Transverse colon (tissue), 4 donors: Measurements from ENCODE around the gene MSI2. TPM values are rescaled to one million over a fixed set of nuclear protein-coding genes. Genes with fewer than 3 reads are reported as not detected.

Source experiments
- DNase-seq: peaks from one replicate; pipeline ENCODE4 v3.0.0-alpha.2; 2019
- H3K27ac ChIP-seq, 4 donors: fragments of 200-600 bp; sonication (generic); 2 replicates each; pipeline ENCODE4 v1.5.1; 2016 to 2018; ENCODE audit warnings: inconsistent platforms in 4 of 4
- H3K27me3 ChIP-seq: fragments of 200-600 bp; sonication (generic); 2 replicates; pipeline ENCODE4 v1.5.1; 2017; ENCODE audit warnings: inconsistent platforms
- H3K36me3 ChIP-seq, 4 donors: fragments of 200-600 bp; sonication (generic); 2 replicates each; pipeline ENCODE4 v1.5.1; 2017 to 2019; ENCODE audit warnings: inconsistent platforms in 4 of 4
- H3K4me1 ChIP-seq, 4 donors: fragments of 200-600 bp; sonication (generic); 2 replicates each; pipeline ENCODE4 v1.5.1; 2017 to 2020; ENCODE audit warnings: inconsistent platforms in 4 of 4
- H3K4me3 ChIP-seq, 4 donors: fragments of 200-600 bp; sonication (generic); 1 replicate in 1 of 4; 2 replicates in 3 of 4; pipeline versions ENCODE4 v1.5.1 to v1.6.1; 2017 to 2019; ENCODE audit warnings: inconsistent platforms in 4 of 4
- H3K9me3 ChIP-seq, 2 donors: fragments of 200-600 bp; sonication (generic); 2 replicates each; pipeline ENCODE4 v1.5.1; 2017 to 2019; ENCODE audit warnings: inconsistent platforms in 2 of 2
- CTCF ChIP-seq, 5 experiments: fragments of 200-600 bp in 3 of 5; fragments of 450-650 bp in 2 of 5; sonication (generic) in 3 of 5; IDR thresholded peaks; 1 replicate in 2 of 5; 2 replicates in 3 of 5; pipeline ENCODE4 v1.5.1; 2016 to 2017; ENCODE audit warnings: antibody characterized with exemption in 5 of 5, inconsistent platforms in 3 of 5, mild to moderate bottlenecking in 2 of 5, moderate library complexity in 1 of 5
- EP300 ChIP-seq: sonication (generic); formaldehyde crosslinking; IDR thresholded peaks from one replicate; pipeline ENCODE4 v1.6.1; 2017; ENCODE audit warnings: antibody characterized with exemption, low read depth
- POLR2A ChIP-seq: fragments of 450-650 bp; IDR thresholded peaks from one replicate; pipeline ENCODE4 v1.6.1; 2016; ENCODE audit warnings: antibody characterized with exemption, mild to moderate bottlenecking, moderate library complexity
- POLR2AphosphoS5 ChIP-seq, 3 donors: sonication (generic); formaldehyde crosslinking; IDR thresholded peaks; one replicate each; pipeline ENCODE4 v1.6.1; 2016; ENCODE audit warnings: antibody characterized with exemption in 3 of 3
- WGBS, 2 donors: methylation state at CpG; one replicate each; pipeline ENCODE4 v1.1.5; 2018; ENCODE audit warnings: low coverage in 1 of 2; 5-methylcytosine and 5-hydroxymethylcytosine counted together
- in situ Hi-C, 4 donors: fragments of 200-750 bp; cut with MboI; loops; one replicate each; pipeline versions ENCODE4 v1.15.0 to v1.15.1; 2017; ENCODE audit warnings: low sequenced_read_pairs in 3 of 4, low pct_ligation_motif_present in 1 of 4, low pct_unique_long_range_greater_than_20kb in 1 of 4
- intact Hi-C: fragments of 100-400 bp; cut with DNase I; formaldehyde crosslinking; loops from one replicate; pipeline ENCODE4 v1.15.1; 2023; ENCODE audit warnings: low total_unique reads
- total RNA-seq, 4 donors: library from RNA; depleted of rRNA; stranded (reverse); fragments of >200 nt; gene quantifications; one replicate each; pipeline ENCODE4 v1.1.0, GENCODE V29; 2016

MSI2 gene
- total RNA-seq, 4 donors from 2014 or later: 20.6 to 36.0 (median 29.3) TPM

- H3K27me3 ChIP-seq: no peaks in the 10 kb centered on the region
- H3K4me3 ChIP-seq: no peak overlapping the region
- no peaks in the 10 kb centered on the region for H3K9me3 ChIP-seq
- no peaks in the 10 kb centered on the region for H3K36me3 ChIP-seq
- in situ Hi-C loops: no loop called here
- intact Hi-C loops: no loop called here
- H3K27ac ChIP-seq: no peak overlapping the region
- H3K4me1 ChIP-seq: peaks cover 5 to 16% (median 8%) of the 10 kb centered on the region in 4 donors
- WGBS, 2 donors: 91 to 93% methylated on average over 6 to 16 of the region's 16 CpGs
- no peak for DNase-seq
- no peak for TF ChIP-seq POLR2AphosphoS5 (IDR thresholded peaks at IDR 0.05)
- TF ChIP-seq CTCF (IDR thresholded peaks at IDR 0.05): no peak
- TF ChIP-seq EP300: no peak
- TF ChIP-seq POLR2A: no peak
Measured at GRCh38 chr17:57315061-57316015, 59.0 kb downstream of the MSI2 start.

- no peak for DNase-seq
- H3K27me3 ChIP-seq: no peaks in the 10 kb centered on the region
- H3K4me3 ChIP-seq: no peak overlapping the region
- intact Hi-C loops (no loop called here), in situ Hi-C loops (no loop called here)
- no peaks in the 10 kb centered on the region for H3K36me3 ChIP-seq
- H3K9me3 ChIP-seq: no peaks in the 10 kb centered on the region
- TF ChIP-seq POLR2AphosphoS5 (IDR thresholded peaks at IDR 0.05) (no peak), CTCF (IDR thresholded peaks at IDR 0.05) (no peak), EP300 (no peak), POLR2A (no peak)
- H3K27ac ChIP-seq: no peak overlapping the region
- peaks cover 5 to 11% (median 8%) of the 10 kb centered on the region in 4 donors for H3K4me1 ChIP-seq
- 98% methylated on average over 5 of the region's 5 CpGs; no CpG with 5 or more reads in 1 of the 2 donors for WGBS, 2 donors
Measured at GRCh38 chr17:57316361-57316760, 60.0 kb downstream of the MSI2 start.

- 93 to 100% methylated on average over 1 to 3 of the region's 3 CpGs for WGBS, 2 donors
- no peak for DNase-seq
- Histone ChIP-seq H3K4me3 (no peak overlapping the region), H3K9me3 (no peaks in the 10 kb centered on the region), H3K27me3 (no peaks in the 10 kb centered on the region), H3K4me1 (peaks cover 3 to 7% (median 3%) of the 10 kb centered on the region in 4 donors), H3K36me3 (no peaks in the 10 kb centered on the region), H3K27ac (no peak overlapping the region)
- TF ChIP-seq POLR2AphosphoS5 (IDR thresholded peaks at IDR 0.05): no peak
- no peak for TF ChIP-seq POLR2A
- no peak for TF ChIP-seq EP300
- TF ChIP-seq CTCF (IDR thresholded peaks at IDR 0.05): no peak
- in situ Hi-C loops: no loop called here
- intact Hi-C loops: no loop called here
Measured at GRCh38 chr17:57317079-57317478, 60.8 kb downstream of the MSI2 start.

- H3K36me3 ChIP-seq: no peaks in the 10 kb centered on the region
- no peaks in the 10 kb centered on the region for H3K9me3 ChIP-seq
- no peak for DNase-seq
- no peak overlapping the region for H3K4me3 ChIP-seq
- in situ Hi-C loops (no loop called here), intact Hi-C loops (no loop called here)
- no peaks in the 10 kb centered on the region for H3K27me3 ChIP-seq
- 96 to 100% methylated on average over 2 to 6 of the region's 6 CpGs for WGBS, 2 donors
- TF ChIP-seq POLR2AphosphoS5 (IDR thresholded peaks at IDR 0.05) (no peak), EP300 (no peak), POLR2A (no peak), CTCF (IDR thresholded peaks at IDR 0.05) (no peak)
- H3K4me1 ChIP-seq: no peaks in the 10 kb centered on the region
- H3K27ac ChIP-seq: no peak overlapping the region
Measured at GRCh38 chr17:57318913-57319312, 62.6 kb downstream of the MSI2 start.
